Heart left ventricle (tissue), 13 donors: ENCODE data around the gene LXN.

ENCODE experiments used
- CTCF ChIP-seq, 12 donors: fragments of 200-600 bp; sonication (generic) in 4 of 12; IDR thresholded peaks; one replicate each; pipeline versions ENCODE4 v1.5.0 to v1.8.0; 2018 to 2022; ENCODE audit warnings: antibody characterized with exemption in 12 of 12, mild to moderate bottlenecking in 5 of 12
- POLR2A ChIP-seq, 2 donors: fragments of 450-650 bp; IDR thresholded peaks; one replicate each; pipeline ENCODE4 v1.6.1; 2017; ENCODE audit warnings: antibody characterized with exemption in 2 of 2, mild to moderate bottlenecking in 2 of 2, moderate library complexity in 2 of 2
- donor health status: ischemic (EF 13 %, LVEDD 7.1; RV severe dilation, severe dysfunction).
- donor health status: DM: no; HTN: yes; CAD: no.
- donor health status: DM: no; HTN: no; CAD: no.
- donor health status: ischemic (EF 25% LVEDD 6.9; RV normal size, moderate dysfunction).
- donor health status: ischemic (EF 25% LVEDD 5.7; RV mildly dilated, moderate dysfunction).
- donor health status: ischemic (EF 35%, LVEDD 5.7; RV mildly dilated, moderate dysfunction).
- donor health status: nonischemic (EF 11% LVEDD 7.7; RV severe dilation, severe dysfunction).
- donor health status: DM: yes; HTN: yes; CAD: no.
- donor health status: PGD.
- donor health status: ischemic (EF 29% LVEDD 5.4; RV normal size, mild dysfunction).
- donor health status: nonischemic (EF 23%, LVEDD 6.1; RV moderate dilation, normal function).

GRCh38 chr3:158702815-158703481 lies 30.5 kb upstream of the LXN start:
- no peak for TF ChIP-seq CTCF (IDR thresholded peaks at IDR 0.05)
- no peak for TF ChIP-seq POLR2A (IDR thresholded peaks at IDR 0.05)
